Adipocyte (in vitro differentiated cells): ENCODE measurements around the gene KLRB1.
"Not testable (repeated sequence)": the region's sequence is repeated elsewhere in the genome, so short reads cannot be mapped to it uniquely, and the experiment has no call there.

ENCODE experiments used
- DNase-seq: peaks from one replicate; pipeline ENCODE4 v3.0.0-alpha.2; 2015; ENCODE audit warnings: low read depth
- H3K27me3 ChIP-seq: replicated peaks from 2 replicates; pipeline ENCODE4 v1.7.0; 2013; ENCODE audit warnings: mild to moderate bottlenecking, low read length, moderate library complexity; ENCODE audit not compliant: control insufficient read depth, insufficient read depth
- H3K36me3 ChIP-seq: 2 replicates; pipeline ENCODE4 v1.7.0; 2013; ENCODE audit warnings: low read length, mild to moderate bottlenecking, moderate library complexity; ENCODE audit not compliant: control insufficient read depth, insufficient read depth, severe bottlenecking
- H3K4me1 ChIP-seq: 2 replicates; pipeline ENCODE4 v1.7.0; 2013; ENCODE audit warnings: mild to moderate bottlenecking, low read length, moderate library complexity; ENCODE audit not compliant: control insufficient read depth, insufficient read depth
- H3K4me3 ChIP-seq: 2 replicates; pipeline ENCODE4 v1.7.0; 2013; ENCODE audit warnings: mild to moderate bottlenecking, low read length, moderate library complexity
- H3K9ac ChIP-seq: 2 replicates; pipeline ENCODE4 v1.7.0; 2013; ENCODE audit warnings: mild to moderate bottlenecking, low read length, moderate library complexity
- H3K9me3 ChIP-seq: 2 replicates; pipeline ENCODE4 v1.7.0; 2013; ENCODE audit warnings: mild to moderate bottlenecking, low read length, moderate library complexity; ENCODE audit not compliant: control insufficient read depth

Gene KLRB1

GRCh38 chr12:9587987-9588600 is 19.6 kb downstream of the KLRB1 start:
- Histone ChIP-seq H3K4me3 (no peak overlapping the region), H3K9ac (no peak overlapping the region), H3K36me3 (no peaks in the 10 kb centered on the region), H3K9me3 (no peaks in the 10 kb centered on the region), H3K27me3 (no peaks in the 10 kb centered on the region), H3K4me1 (no peaks in the 10 kb centered on the region)
- DNase-seq = no peak

GRCh38 chr12:9577729-9578128 is 30.0 kb downstream of the KLRB1 start:
- not testable (repeated sequence) for DNase-seq, H3K27me3 ChIP-seq, H3K9ac ChIP-seq, H3K36me3 ChIP-seq, H3K4me1 ChIP-seq, H3K9me3 ChIP-seq, H3K4me3 ChIP-seq

GRCh38 chr12:9567151-9567550 is 40.6 kb downstream of the KLRB1 start:
- not testable (repeated sequence) for DNase-seq, H3K36me3 ChIP-seq

GRCh38 chr12:9566113-9566512 is 41.6 kb downstream of the KLRB1 start:
- H3K4me1 ChIP-seq, H3K4me3 ChIP-seq, H3K36me3 ChIP-seq: not testable (repeated sequence)

More at GRCh38 chr12:9567151-9567550, 40.6 kb downstream of the KLRB1 start:
- not testable (repeated sequence) for H3K27me3 ChIP-seq, H3K4me3 ChIP-seq, H3K4me1 ChIP-seq, H3K9ac ChIP-seq, H3K9me3 ChIP-seq

GRCh38 chr12:9564418-9564817 is 43.3 kb downstream of the KLRB1 start:
- not testable (repeated sequence) for H3K9ac ChIP-seq, DNase-seq, H3K27me3 ChIP-seq, H3K4me1 ChIP-seq, H3K9me3 ChIP-seq, H3K36me3 ChIP-seq, H3K4me3 ChIP-seq

More at GRCh38 chr12:9566113-9566512, 41.6 kb downstream of the KLRB1 start:
- not testable (repeated sequence) for H3K27me3 ChIP-seq, DNase-seq, H3K9me3 ChIP-seq, H3K9ac ChIP-seq

- not testable (repeated sequence) for H3K9me3 ChIP-seq, DNase-seq, H3K9ac ChIP-seq, H3K4me1 ChIP-seq, H3K4me3 ChIP-seq, H3K36me3 ChIP-seq, H3K27me3 ChIP-seq
Measured at GRCh38 chr12:9562841-9563453, 44.8 kb downstream of the KLRB1 start.

GRCh38 chr12:9545489-9545888 is 62.2 kb downstream of the KLRB1 start:
- H3K9me3 ChIP-seq, H3K36me3 ChIP-seq, H3K27me3 ChIP-seq, H3K9ac ChIP-seq, H3K4me3 ChIP-seq, DNase-seq, H3K4me1 ChIP-seq: not testable (repeated sequence)
